ENCODE results near the gene SYCP1.

GRCh38 chr1:114892194-114892918, 37.7 kb downstream of the SYCP1 start:
- no peak for TF ChIP-seq CTCF (IDR thresholded peaks at IDR 0.05)
- no peak for TF ChIP-seq POLR2A (IDR thresholded peaks at IDR 0.05)

Measured in body of pancreas (tissue), 4 donors.